ENCODE measurements around the gene ADPRHL1.

Gene ADPRHL1

GRCh38 chr13:113413178-113413897 is 40.0 kb downstream of the ADPRHL1 start:
- no peak for DNase-seq

GRCh38 chr13:113412440-113412839 is 40.8 kb downstream of the ADPRHL1 start:
- no peak for DNase-seq

- DNase-seq, result peak; percentile 85
Observed at GRCh38 chr13:113411216-113412023, 41.9 kb downstream of the ADPRHL1 start.

- DNase-seq, result peak; percentile 61
Observed at GRCh38 chr13:113410472-113411201, 42.7 kb downstream of the ADPRHL1 start.

GRCh38 chr13:113408562-113408961 is 44.7 kb downstream of the ADPRHL1 start:
- no peak for DNase-seq

- DNase-seq, result no peak
Observed at GRCh38 chr13:113407531-113408393, 45.5 kb downstream of the ADPRHL1 start.

- no peak for DNase-seq
Observed at GRCh38 chr13:113407103-113407530, 46.2 kb downstream of the ADPRHL1 start.

GRCh38 chr13:113406321-113407102 is 46.8 kb downstream of the ADPRHL1 start:
- no peak for DNase-seq

- no peak for DNase-seq
Observed at GRCh38 chr13:113405481-113406300, 47.6 kb downstream of the ADPRHL1 start.

- DNase-seq, result no peak
Observed at GRCh38 chr13:113404723-113405471, 48.4 kb downstream of the ADPRHL1 start.

- DNase-seq, result no peak
Observed at GRCh38 chr13:113404366-113404722, 48.9 kb downstream of the ADPRHL1 start.

GRCh38 chr13:113403255-113404104 is 49.8 kb downstream of the ADPRHL1 start:
- DNase-seq, result no peak

GRCh38 chr13:113402471-113403254 is 50.6 kb downstream of the ADPRHL1 start:
- no peak for DNase-seq

GRCh38 chr13:113401452-113402415 is 51.6 kb downstream of the ADPRHL1 start:
- DNase-seq, result no peak

- peak; percentile 63 for DNase-seq
Observed at GRCh38 chr13:113400621-113401451, 52.5 kb downstream of the ADPRHL1 start.

GRCh38 chr13:113399755-113400149 is 53.5 kb downstream of the ADPRHL1 start:
- peak; percentile 30 for DNase-seq
